GM13977 (cell line): ENCODE results near the gene PRKCZ.

Experiments
- DNase-seq: peaks from one replicate; pipeline ENCODE4 v3.0.0; 2012; ENCODE audit warnings: low spot score
- CTCF ChIP-seq: IDR thresholded peaks from 2 replicates; pipeline ENCODE4 v1.5.1; 2012; ENCODE audit warnings: mild to moderate bottlenecking, control low read depth; ENCODE audit not compliant: insufficient read depth; ENCODE audit errors: extremely low read depth, missing control alignments
- in situ Hi-C: fragments of 300-500 bp; cut with MboI; formaldehyde crosslinking; loops from one replicate; pipeline ENCODE4 v1.12.0; 2022; ENCODE audit warnings: low sequenced_read_pairs, low pct_unique_long_range_greater_than_20kb, mixed read lengths, inconsistent platforms; ENCODE audit not compliant: unreplicated experiment

Gene PRKCZ

GRCh38 chr1:2128189-2128901 is 78.1 kb downstream of the PRKCZ start:
- no peak for TF ChIP-seq CTCF
- no peak for DNase-seq
- in situ Hi-C loops: no loop called here

- in situ Hi-C loops: no loop called here
- no peak for DNase-seq
- no peak for TF ChIP-seq CTCF
Observed at GRCh38 chr1:2129256-2129943, 79.2 kb downstream of the PRKCZ start.

- no peak for TF ChIP-seq CTCF
- no peak for DNase-seq
- in situ Hi-C loops: no loop called here
Observed at GRCh38 chr1:2130156-2130555, 79.9 kb downstream of the PRKCZ start.

GRCh38 chr1:2130871-2131289 is 80.7 kb downstream of the PRKCZ start:
- in situ Hi-C loops: no loop called here
- no peak for DNase-seq
- TF ChIP-seq CTCF: no peak

GRCh38 chr1:2132222-2133038 is 82.2 kb downstream of the PRKCZ start:
- in situ Hi-C loops: no loop called here
- TF ChIP-seq CTCF: peak; percentile 59
- no peak for DNase-seq

- no peak for TF ChIP-seq CTCF
- DNase-seq: peak; percentile 96
- in situ Hi-C loops: no loop called here
Observed at GRCh38 chr1:2133039-2133878, 83.0 kb downstream of the PRKCZ start.
